ENCODE measurements around the gene LONRF2.

Gene LONRF2

DNA sequence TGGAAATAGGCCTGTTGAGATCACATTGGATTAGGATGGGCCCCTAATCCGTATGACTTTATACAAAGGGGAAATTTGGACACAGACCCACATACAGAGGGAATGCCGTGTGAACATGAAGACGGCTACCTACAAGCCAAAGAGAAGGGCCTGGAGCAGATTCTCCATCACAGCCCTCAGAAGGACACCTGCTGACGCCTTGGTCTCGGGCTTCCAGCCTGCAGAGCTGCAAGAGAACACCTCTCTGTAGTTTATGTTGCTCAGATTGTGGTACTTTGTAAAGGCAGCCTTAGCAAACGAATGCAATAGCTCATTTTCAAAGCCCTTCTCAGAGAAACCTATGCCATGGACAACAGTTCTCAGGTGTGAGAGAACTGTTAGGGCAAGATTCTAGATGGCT lies 86.1 kb downstream of the LONRF2 start:
- no peak for DNase-seq (ENCODE audit: low read depth, low spot score)
- no peak overlapping the region for H3K4me3 ChIP-seq (ENCODE audit: insufficient read length, low read depth)
- no peaks in the 10 kb centered on the region for H3K9me3 ChIP-seq (ENCODE audit: insufficient read depth, low read length)
- TF ChIP-seq YY1 (IDR thresholded peaks at IDR 0.05; ENCODE audit: insufficient read depth, insufficient read length) = no peak
- no peak for TF ChIP-seq SUZ12 (IDR thresholded peaks at IDR 0.05; ENCODE audit: extremely low read depth, insufficient read depth, insufficient read length)
- no peak for TF ChIP-seq ZNF274 (IDR thresholded peaks at IDR 0.05; ENCODE audit: low read depth, low read length)
- H3K27me3 ChIP-seq (ENCODE audit: insufficient read depth, insufficient read length) = peaks cover 25% of the 10 kb centered on the region
- H3K4me1 ChIP-seq (ENCODE audit: insufficient read depth, insufficient read length) = peaks cover 11% of the 10 kb centered on the region
- no peak overlapping the region for H3K9ac ChIP-seq (ENCODE audit: insufficient read length, low read depth)
- no peaks in the 10 kb centered on the region for H3K36me3 ChIP-seq (ENCODE audit: insufficient read depth, insufficient read length, low read length)

DNA sequence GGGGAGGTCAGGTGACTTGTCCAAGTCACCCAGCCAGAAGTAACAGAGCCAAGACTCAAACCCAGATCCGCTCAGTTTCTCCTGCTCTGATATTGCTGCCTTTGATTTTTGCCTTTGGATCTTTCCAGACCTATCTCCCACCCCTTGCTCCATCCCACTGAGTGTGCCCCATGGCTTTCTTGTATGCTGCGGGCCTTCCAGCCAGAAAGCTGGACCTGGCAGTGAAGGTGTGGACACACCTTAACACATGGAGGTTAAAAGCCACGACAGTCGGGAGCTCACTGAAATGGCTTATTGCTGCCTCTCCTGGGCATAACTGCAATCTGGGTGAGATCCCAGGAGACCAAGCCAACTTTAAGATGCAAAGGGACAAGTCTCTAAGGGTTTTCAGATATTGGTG lies 86.7 kb downstream of the LONRF2 start:
- Histone ChIP-seq H3K9ac (ENCODE audit: insufficient read length, low read depth) (no peak overlapping the region), H3K4me1 (ENCODE audit: insufficient read depth, insufficient read length) (peaks cover 11% of the 10 kb centered on the region), H3K9me3 (ENCODE audit: insufficient read depth, low read length) (no peaks in the 10 kb centered on the region), H3K36me3 (ENCODE audit: insufficient read depth, insufficient read length, low read length) (no peaks in the 10 kb centered on the region), H3K27me3 (ENCODE audit: insufficient read depth, insufficient read length) (peaks cover 20% of the 10 kb centered on the region), H3K4me3 (ENCODE audit: insufficient read length, low read depth) (no peak overlapping the region)
- TF ChIP-seq YY1 (IDR thresholded peaks at IDR 0.05; ENCODE audit: insufficient read depth, insufficient read length) = no peak
- no peak for TF ChIP-seq SUZ12 (IDR thresholded peaks at IDR 0.05; ENCODE audit: extremely low read depth, insufficient read depth, insufficient read length)
- TF ChIP-seq ZNF274 (IDR thresholded peaks at IDR 0.05; ENCODE audit: low read depth, low read length) = no peak
- DNase-seq (ENCODE audit: low read depth, low spot score) = no peak

DNA sequence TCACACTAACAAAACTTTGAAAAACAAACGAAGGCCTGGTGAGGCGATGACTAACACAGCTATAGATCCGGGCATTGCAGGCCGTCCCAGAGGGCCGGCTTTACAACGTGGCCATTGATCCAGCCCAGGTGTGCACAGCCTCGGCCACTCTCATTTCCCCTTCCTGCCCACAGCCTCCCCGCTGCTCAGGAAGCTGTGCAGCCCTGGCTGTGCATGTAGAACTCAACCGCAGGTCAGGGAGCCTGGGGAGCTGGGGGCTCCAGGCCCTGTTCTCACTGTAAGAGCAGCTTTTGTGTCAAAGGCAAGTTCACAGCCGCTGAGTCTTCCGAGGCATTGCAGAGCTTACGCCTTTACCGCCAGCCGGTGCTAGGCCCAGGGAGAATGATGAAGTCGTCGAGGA lies 87.2 kb downstream of the LONRF2 start:
- Histone ChIP-seq H3K9me3 (ENCODE audit: insufficient read depth, low read length) (no peaks in the 10 kb centered on the region), H3K27me3 (ENCODE audit: insufficient read depth, insufficient read length) (peaks cover 16% of the 10 kb centered on the region), H3K9ac (ENCODE audit: insufficient read length, low read depth) (no peak overlapping the region), H3K4me1 (ENCODE audit: insufficient read depth, insufficient read length) (peaks cover 11% of the 10 kb centered on the region), H3K4me3 (ENCODE audit: insufficient read length, low read depth) (no peak overlapping the region), H3K36me3 (ENCODE audit: insufficient read depth, insufficient read length, low read length) (no peaks in the 10 kb centered on the region)
- no peak for DNase-seq (ENCODE audit: low read depth, low spot score)
- TF ChIP-seq SUZ12 (IDR thresholded peaks at IDR 0.05; ENCODE audit: extremely low read depth, insufficient read depth, insufficient read length) = no peak
- TF ChIP-seq YY1 (IDR thresholded peaks at IDR 0.05; ENCODE audit: insufficient read depth, insufficient read length) = no peak
- no peak for TF ChIP-seq ZNF274 (IDR thresholded peaks at IDR 0.05; ENCODE audit: low read depth, low read length)

DNA sequence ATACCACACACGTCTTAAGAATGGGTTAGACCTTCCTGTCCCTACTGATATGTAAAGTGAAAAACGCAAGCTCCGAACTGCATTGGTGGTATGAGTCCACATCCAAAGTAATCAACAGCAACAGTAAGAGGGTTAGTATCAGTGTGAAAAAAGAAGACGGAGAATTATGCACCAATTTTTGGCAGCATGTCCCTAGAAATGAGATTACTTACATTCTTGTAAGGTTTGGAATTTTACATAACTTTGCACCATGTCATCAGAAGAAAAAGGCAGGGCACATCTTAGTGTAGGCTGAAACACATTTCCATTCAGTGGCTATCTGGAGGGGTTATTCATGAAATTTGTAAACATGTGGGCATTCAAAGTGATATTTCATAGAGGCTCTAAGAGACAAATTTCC lies 88.2 kb downstream of the LONRF2 start:
- no peak overlapping the region for H3K9ac ChIP-seq (ENCODE audit: insufficient read length, low read depth)

DNA sequence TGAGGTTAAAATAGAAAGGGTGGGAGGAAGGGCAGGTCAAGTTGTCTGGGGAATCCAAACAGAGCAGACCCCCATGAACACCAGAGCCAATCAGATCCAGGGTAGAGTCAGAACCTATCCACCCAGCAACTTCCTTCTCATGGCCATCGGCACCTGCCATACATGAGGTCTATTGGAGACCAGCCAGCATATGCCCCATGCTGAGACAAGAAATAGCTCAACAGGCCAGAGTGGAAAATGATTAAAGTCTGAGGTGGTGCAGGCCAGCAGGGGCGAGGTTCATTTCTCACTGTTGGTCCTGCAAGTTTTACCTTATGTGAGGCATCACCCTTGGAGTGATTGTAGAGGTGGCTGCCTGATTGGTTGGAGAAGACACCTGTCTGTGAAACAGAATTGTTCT lies 89.2 kb downstream of the LONRF2 start:
- DNase-seq (ENCODE audit: low read depth, low spot score) = no peak
- Histone ChIP-seq H3K36me3 (ENCODE audit: insufficient read depth, insufficient read length, low read length) (no peaks in the 10 kb centered on the region), H3K4me1 (ENCODE audit: insufficient read depth, insufficient read length) (no peaks in the 10 kb centered on the region), H3K9ac (ENCODE audit: insufficient read length, low read depth) (no peak overlapping the region), H3K4me3 (ENCODE audit: insufficient read length, low read depth) (no peak overlapping the region), H3K27me3 (ENCODE audit: insufficient read depth, insufficient read length) (peaks cover 16% of the 10 kb centered on the region), H3K9me3 (ENCODE audit: insufficient read depth, low read length) (no peaks in the 10 kb centered on the region)
- TF ChIP-seq ZNF274 (IDR thresholded peaks at IDR 0.05; ENCODE audit: low read depth, low read length) = no peak
- TF ChIP-seq SUZ12 (IDR thresholded peaks at IDR 0.05; ENCODE audit: extremely low read depth, insufficient read depth, insufficient read length) = no peak
- TF ChIP-seq YY1 (IDR thresholded peaks at IDR 0.05; ENCODE audit: insufficient read depth, insufficient read length) = no peak

More for the DNA sequence above, 88.2 kb downstream of the LONRF2 start:
- DNase-seq (ENCODE audit: low read depth, low spot score) = no peak
- Histone ChIP-seq H3K9me3 (ENCODE audit: insufficient read depth, low read length) (no peaks in the 10 kb centered on the region), H3K4me3 (ENCODE audit: insufficient read length, low read depth) (no peak overlapping the region), H3K27me3 (ENCODE audit: insufficient read depth, insufficient read length) (peaks cover 16% of the 10 kb centered on the region), H3K4me1 (ENCODE audit: insufficient read depth, insufficient read length) (peaks cover 5% of the 10 kb centered on the region), H3K36me3 (ENCODE audit: insufficient read depth, insufficient read length, low read length) (no peaks in the 10 kb centered on the region)
- no peak for TF ChIP-seq SUZ12 (IDR thresholded peaks at IDR 0.05; ENCODE audit: extremely low read depth, insufficient read depth, insufficient read length)
- no peak for TF ChIP-seq YY1 (IDR thresholded peaks at IDR 0.05; ENCODE audit: insufficient read depth, insufficient read length)
- no peak for TF ChIP-seq ZNF274 (IDR thresholded peaks at IDR 0.05; ENCODE audit: low read depth, low read length)

DNA sequence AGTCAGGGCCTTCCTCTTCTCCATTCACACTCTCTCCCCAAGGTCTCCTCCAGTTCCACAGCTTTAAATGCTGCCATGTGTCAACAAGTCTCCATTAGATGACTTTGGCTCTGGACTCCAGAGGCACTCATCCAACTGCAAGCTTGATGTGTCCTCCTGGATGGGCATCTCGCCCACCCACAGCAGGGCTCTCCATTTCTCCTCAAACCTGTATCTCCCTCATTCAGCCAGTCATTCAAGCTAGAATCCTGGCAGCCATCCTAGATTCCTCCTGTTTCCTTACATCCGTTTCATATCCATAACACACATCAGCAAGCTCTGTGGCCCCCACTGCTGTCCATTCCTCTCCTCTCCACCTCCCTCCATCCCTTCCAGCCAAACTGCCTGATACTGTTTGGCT lies 91.5 kb downstream of the LONRF2 start:
- Histone ChIP-seq H3K4me3 (ENCODE audit: insufficient read length, low read depth) (no peak overlapping the region), H3K36me3 (ENCODE audit: insufficient read depth, insufficient read length, low read length) (no peaks in the 10 kb centered on the region), H3K9me3 (ENCODE audit: insufficient read depth, low read length) (no peaks in the 10 kb centered on the region), H3K9ac (ENCODE audit: insufficient read length, low read depth) (no peak overlapping the region), H3K27me3 (ENCODE audit: insufficient read depth, insufficient read length) (peaks cover 7% of the 10 kb centered on the region), H3K4me1 (ENCODE audit: insufficient read depth, insufficient read length) (no peaks in the 10 kb centered on the region)
- TF ChIP-seq ZNF274 (IDR thresholded peaks at IDR 0.05; ENCODE audit: low read depth, low read length) (no peak), SUZ12 (IDR thresholded peaks at IDR 0.05; ENCODE audit: extremely low read depth, insufficient read depth, insufficient read length) (no peak), YY1 (IDR thresholded peaks at IDR 0.05; ENCODE audit: insufficient read depth, insufficient read length) (no peak)
- DNase-seq (ENCODE audit: low read depth, low spot score) = no peak

DNA sequence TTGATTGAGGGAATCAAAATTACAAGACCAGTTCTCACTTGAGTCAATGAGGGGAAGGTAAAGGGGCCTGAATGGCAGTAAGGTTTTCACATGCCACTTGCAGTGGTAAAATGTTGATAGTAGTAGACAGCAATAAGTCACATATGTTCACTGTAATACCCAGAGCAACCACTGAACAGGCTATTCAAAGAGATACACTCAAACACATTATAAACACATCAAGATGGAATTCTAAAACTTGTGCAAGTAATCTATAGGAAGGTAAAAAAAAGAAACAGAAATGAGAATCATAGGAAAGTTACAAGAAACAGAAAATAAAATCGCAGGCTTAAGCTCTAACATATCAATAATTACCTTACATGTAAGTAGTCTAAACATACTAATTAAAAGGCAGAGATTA lies 93.3 kb downstream of the LONRF2 start:
- DNase-seq (ENCODE audit: low read depth, low spot score) = no peak
- Histone ChIP-seq H3K9ac (ENCODE audit: insufficient read length, low read depth) (no peak overlapping the region), H3K4me1 (ENCODE audit: insufficient read depth, insufficient read length) (no peaks in the 10 kb centered on the region), H3K4me3 (ENCODE audit: insufficient read length, low read depth) (no peak overlapping the region), H3K27me3 (ENCODE audit: insufficient read depth, insufficient read length) (peaks cover 5% of the 10 kb centered on the region), H3K9me3 (ENCODE audit: insufficient read depth, low read length) (no peaks in the 10 kb centered on the region), H3K36me3 (ENCODE audit: insufficient read depth, insufficient read length, low read length) (no peaks in the 10 kb centered on the region)
- TF ChIP-seq YY1 (IDR thresholded peaks at IDR 0.05; ENCODE audit: insufficient read depth, insufficient read length) (no peak), SUZ12 (IDR thresholded peaks at IDR 0.05; ENCODE audit: extremely low read depth, insufficient read depth, insufficient read length) (no peak), ZNF274 (IDR thresholded peaks at IDR 0.05; ENCODE audit: low read depth, low read length) (no peak)
